ENCODE data around the gene OMG.
"Not testable (repeated sequence)": the region's sequence is repeated elsewhere in the genome, so short reads cannot be mapped to it uniquely, and the experiment has no call there.

The OMG gene

GRCh38 chr17:31297090-31297489 lies at the start of gene OMG:
OMG (minus strand) TSS chr17:31297239; CDS start chr17:31296331, 908 bp downstream.
- no peak for DNase-seq

GRCh38 chr17:31345191-31345747 lies 48.2 kb upstream of the OMG start:
- DNase-seq, result not testable (repeated sequence)

- DNase-seq, result no peak
Observed at GRCh38 chr17:31339906-31340661, 43.0 kb upstream of the OMG start.

GRCh38 chr17:31329221-31329620 lies 32.2 kb upstream of the OMG start:
- no peak for DNase-seq

- no peak for DNase-seq
Observed at GRCh38 chr17:31328160-31328535, 31.1 kb upstream of the OMG start.

- no peak for DNase-seq
Observed at GRCh38 chr17:31327534-31328159, 30.6 kb upstream of the OMG start.

GRCh38 chr17:31323551-31323950 lies 26.5 kb upstream of the OMG start:
- no peak for DNase-seq

- no peak for DNase-seq
Observed at GRCh38 chr17:31321966-31322365, 24.9 kb upstream of the OMG start.

GRCh38 chr17:31321481-31321880 lies 24.4 kb upstream of the OMG start, which contains the start of gene EVI2A:
EVI2A (minus strand) TSS chr17:31321622; CDS start chr17:31319013, 2,609 bp downstream.
- DNase-seq, result peak; percentile 10

GRCh38 chr17:31320791-31321190 lies 23.8 kb upstream of the OMG start:
- DNase-seq, result no peak

- DNase-seq, result no peak
Observed at GRCh38 chr17:31320241-31320640, 23.2 kb upstream of the OMG start.

GRCh38 chr17:31318851-31319661 lies 22.0 kb upstream of the OMG start:
- no peak for DNase-seq

GRCh38 chr17:31318298-31318801 lies 21.3 kb upstream of the OMG start:
- DNase-seq, result peak; percentile 4

- no peak for DNase-seq
Observed at GRCh38 chr17:31314782-31315100, 17.7 kb upstream of the OMG start.

GRCh38 chr17:31313982-31314781 lies 17.1 kb upstream of the OMG start, which contains the start of gene EVI2B:
EVI2B (minus strand) TSS chr17:31314054; CDS start chr17:31305609, 8,445 bp downstream.
- DNase-seq, result no peak

GRCh38 chr17:31312223-31312622 lies 15.2 kb upstream of the OMG start:
- DNase-seq, result not testable (repeated sequence)

GRCh38 chr17:31311526-31311925 lies 14.5 kb upstream of the OMG start:
- no peak for DNase-seq

GRCh38 chr17:31310886-31311285 lies 13.8 kb upstream of the OMG start:
- no peak for DNase-seq

GRCh38 chr17:31310260-31310659 lies 13.2 kb upstream of the OMG start:
- no peak for DNase-seq

- no peak for DNase-seq
Observed at GRCh38 chr17:31309556-31309955, 12.5 kb upstream of the OMG start.

- no peak for DNase-seq
Observed at GRCh38 chr17:31308372-31309334, 11.6 kb upstream of the OMG start.
